GM21619 (cell line): ENCODE measurements around the gene RGP1.

Experiments used
- ATAC-seq: cut with Tn5 transposase; IDR thresholded peaks from one replicate; pipeline ENCODE4 v1.9.1; 2021; ENCODE audit not compliant: unreplicated experiment

The RGP1 gene

DNA sequence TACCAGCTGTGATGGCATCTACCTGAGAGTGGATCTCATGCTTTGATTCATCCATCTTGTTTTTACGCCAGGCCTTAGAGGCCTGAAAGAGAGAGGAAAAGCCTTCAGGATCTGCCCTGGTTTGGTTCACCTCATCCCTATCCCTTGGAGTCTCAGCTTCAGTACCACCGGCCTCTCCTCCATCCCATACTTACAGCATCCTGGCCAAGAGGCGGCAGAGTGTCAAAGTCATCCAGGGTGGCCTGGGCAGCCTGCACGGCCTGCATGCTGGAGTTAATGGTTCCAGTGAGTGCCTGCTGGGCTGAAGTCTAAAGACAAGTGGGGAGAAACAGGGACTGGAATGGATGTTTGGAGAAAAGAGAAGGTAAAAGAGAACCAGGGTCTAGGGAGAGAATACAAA is 29.5 kb upstream of the RGP1 start:
- no peak for ATAC-seq

DNA sequence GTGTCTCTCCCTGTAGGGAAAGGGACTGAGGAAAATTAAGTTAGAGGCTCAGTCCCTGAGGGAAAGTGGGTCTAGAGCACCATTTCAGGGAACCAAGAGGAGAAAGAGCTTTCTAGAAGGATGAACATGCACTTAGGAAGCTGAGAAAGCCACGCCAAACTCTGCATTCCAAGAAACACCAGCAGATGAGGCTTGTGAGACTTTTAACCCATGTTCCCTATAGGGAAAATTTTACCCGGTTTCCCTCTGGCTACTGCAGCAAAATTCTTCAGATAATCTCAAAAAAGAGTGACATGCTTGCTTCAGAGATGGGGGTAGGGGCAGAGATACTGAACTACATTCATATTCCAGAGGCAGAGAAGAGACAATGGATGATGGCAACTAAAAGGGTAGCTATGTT is 25.7 kb upstream of the RGP1 start:
- ATAC-seq: no peak

DNA sequence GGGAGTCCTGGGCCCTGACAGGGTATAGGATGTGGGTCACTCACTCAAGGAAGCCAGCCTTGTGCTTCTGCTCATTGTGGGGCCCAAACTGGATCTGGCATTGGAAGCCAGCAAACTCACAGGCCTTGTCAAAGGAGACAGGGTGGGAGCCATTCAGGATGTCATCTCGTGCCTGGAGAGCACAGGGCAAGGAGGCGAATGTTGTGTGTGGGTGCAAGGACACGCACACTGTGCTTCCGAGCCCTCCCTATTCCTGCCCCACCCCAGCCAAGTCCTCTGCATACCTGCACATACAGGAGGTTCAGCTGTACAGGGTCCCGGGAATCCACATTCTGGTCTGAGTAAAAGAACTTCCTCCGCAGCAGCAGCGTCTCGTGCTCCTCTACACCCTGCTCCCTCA is 25.2 kb upstream of the RGP1 start:
- ATAC-seq: no peak

DNA sequence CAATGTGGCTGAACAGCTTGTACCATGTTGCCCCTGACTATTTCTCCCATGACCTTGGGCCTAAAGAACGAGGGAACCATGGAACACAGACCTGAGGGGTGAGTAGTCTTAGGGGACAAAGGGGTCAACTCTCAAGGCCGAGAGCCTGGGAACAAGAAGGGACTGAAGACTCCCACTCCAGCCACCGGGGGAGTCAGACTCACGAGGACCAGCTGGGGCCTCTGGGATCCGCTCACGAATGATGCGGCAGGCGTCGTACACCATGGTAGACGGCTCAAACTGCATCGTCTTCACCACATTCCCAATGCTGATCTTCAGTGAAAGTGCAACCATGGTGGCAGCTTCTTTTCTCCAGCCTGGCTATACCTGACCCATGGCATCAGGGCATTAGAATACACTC is 23.7 kb upstream of the RGP1 start:
- no peak for ATAC-seq

DNA sequence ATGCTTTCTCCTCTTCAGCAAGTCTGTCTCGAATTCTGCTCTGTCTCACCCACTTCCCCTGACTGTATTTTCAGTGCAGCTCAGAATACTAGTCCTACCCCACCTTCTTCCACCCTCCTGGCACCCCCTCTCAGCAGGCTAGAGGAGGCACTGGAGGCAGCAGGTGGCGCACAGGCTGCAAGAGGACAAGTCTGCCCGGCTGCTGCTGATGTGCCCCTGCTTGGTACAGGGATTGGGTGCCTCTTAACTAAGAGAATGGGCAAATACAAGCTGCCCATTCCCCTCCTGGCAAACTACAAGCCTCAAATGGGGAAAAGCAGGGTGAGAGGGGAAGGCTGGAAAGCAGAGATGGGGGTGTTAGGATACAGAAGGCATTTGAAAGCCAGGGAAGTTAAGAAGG is 22.2 kb upstream of the RGP1 start:
- peak; percentile 29 for ATAC-seq

DNA sequence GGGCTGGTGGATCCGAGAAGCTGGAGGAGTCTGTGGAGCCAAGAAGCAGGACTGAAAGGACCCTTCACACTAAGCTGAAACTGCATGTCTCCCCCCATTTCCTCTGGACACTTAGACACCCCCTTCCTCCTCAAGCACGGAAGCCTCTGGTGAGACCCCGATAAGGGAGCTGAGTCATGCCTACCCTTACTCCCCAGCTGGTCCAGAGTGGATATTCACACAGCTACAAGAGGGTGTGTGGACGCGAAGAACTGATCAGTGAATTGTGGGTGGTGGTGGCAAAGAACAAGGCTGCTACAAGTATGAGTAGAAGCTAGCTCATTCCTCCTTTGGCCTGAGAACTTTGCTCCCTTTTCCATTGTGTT is 21.4 kb upstream of the RGP1 start:
- ATAC-seq: no peak

DNA sequence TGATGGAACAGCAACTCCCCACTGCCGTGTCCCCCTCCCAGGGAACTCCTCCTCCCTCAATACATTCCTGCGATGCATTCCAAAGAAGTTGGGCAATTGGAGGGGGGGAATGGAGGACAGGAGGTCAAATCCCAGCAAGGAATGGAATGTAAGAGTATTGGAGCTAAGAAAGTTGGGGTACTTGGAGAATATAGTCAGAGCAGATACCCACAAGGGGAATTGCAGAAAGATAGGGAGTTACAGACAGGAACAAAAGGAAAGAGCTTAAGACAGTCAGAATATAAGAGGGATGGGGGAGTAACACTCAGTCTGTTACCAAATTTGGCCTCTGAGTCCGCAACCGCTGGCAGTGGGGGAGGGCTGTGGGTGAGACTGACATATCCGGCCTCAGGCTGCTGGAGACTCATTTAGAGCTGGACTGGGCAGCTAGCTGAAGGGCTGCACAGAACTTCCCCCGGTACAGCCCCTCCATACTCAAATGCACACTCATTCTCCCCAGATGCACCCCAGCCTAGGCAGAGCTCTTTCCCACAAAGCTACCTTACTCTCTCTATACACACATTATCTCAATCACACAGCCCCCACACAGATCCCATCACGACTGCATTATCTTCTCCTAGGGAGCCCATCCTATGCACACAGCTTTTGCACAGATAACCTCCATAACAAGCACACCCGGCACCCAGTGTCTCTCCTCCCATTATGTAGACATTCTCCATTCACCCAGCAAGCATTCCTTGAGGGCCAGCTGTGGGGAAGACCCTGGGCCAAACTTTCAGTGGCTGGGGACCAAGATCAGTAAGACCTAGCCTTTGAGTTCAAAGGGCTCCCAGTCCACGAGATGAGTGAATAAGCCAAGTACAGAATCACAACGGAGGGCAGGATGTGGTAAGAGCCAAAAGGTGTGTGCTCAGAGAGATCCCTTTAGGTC is 20.8 kb upstream of the RGP1 start:
- no peak for ATAC-seq

DNA sequence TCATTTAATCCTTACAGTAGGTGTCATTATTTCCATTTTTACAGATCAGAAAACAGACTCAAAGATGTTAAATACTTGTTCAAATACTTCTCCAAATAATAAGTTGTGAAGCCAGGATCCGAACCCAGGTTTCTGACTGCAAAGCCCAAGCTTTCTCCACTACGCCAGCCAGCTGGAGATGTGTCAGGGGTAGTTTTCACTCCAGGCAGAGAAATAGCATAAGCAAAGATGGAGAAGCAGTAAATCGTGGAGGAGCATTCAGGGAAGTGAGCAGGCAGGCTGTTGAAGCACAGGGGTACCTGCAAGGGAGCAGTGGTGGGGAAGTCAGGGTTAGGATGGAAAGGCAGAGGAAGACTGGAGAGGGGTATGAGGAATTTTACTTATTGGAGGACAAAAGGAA is 20.0 kb upstream of the RGP1 start:
- no peak for ATAC-seq

DNA sequence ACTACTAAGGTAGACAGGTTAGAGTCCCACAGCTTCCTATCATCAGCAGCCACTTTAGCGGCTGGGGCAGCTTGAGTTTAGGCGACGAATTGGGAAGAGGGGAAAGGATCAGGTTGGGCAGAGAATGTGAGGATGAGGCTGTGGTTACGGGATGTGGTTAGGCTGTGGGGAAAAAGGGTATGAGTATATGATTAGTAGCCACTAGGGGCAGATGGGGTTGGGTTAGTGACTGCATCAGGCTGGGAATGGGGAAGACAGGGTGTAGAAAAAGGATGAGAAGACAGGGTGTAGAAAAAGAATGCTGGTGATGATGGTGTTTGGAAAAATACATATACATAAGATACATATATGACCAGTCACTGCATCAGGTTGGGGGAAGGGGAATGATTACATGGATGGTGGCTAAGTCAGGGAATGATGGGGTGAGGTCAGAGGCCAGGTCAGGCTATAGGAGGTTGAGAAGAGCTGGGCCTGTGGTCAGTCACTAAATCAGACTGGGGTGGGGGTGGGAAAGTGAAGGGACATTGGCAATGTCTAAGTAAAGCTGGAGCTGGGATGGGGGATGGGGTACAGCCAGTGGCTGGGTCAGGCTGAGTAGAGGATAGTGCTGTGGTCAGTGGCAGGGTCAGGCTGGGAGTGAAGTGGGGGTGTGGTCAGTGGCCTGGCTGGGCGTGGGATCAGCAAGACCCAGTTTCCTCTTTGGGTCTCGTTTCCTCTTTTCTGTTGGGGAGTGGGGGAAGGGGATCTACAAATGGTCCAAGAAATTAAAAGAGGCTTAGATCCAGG is 19.2 kb upstream of the RGP1 start:
- ATAC-seq: no peak

DNA sequence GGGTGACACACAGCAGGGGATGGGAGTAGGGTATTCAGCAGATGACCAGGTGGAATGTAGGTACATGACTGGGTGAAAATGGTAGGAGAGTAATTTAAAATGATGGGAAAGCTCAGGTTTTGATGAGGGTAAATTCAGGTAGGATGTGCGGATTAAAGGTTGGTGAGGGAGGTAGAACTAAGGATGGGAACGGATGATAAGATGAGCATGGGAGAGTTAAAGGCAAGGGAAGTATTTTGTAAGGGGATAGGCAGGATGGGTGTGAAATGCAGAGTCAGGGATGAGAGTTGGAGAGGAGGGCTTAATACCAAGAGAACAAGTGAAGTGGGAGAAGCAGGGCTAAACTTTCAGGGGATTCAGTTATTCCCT is 18.6 kb upstream of the RGP1 start:
- ATAC-seq: no peak

DNA sequence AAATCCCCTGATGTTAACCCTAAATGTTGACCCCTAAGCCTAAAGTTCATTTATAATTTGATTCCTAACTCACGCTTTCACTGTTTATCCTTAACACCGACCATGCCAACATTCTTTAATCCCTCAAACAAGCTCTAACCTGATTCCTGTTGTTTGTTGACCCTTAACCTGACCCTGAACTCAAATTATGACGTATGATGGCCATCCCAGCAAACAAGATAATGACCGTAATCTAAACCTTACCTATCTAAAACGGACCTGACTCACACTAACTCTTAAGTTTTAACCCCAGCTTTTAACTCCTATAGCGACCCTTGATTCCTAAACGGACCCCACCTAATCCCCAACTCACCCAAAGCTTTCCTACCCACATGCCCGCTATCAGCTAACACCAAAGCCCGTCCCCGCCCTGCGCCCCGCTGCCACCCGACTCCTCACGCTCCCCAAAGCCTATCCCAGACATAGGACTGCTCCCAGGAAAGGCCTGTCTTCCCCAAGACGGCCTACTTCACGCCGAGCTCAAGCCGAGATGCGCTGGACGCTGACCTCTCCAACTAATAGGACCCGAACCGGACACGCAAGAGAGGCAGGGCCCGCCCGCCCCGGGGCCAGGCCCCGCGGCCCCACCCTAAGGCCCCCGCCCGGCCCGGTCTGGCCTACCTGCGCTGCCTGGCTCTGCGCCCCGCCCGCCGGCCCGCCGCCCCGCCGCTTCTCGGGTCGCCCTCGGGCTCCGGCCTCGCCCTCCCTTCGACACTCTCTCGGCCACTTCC is 17.5 kb upstream of the RGP1 start:
- no peak for ATAC-seq

DNA sequence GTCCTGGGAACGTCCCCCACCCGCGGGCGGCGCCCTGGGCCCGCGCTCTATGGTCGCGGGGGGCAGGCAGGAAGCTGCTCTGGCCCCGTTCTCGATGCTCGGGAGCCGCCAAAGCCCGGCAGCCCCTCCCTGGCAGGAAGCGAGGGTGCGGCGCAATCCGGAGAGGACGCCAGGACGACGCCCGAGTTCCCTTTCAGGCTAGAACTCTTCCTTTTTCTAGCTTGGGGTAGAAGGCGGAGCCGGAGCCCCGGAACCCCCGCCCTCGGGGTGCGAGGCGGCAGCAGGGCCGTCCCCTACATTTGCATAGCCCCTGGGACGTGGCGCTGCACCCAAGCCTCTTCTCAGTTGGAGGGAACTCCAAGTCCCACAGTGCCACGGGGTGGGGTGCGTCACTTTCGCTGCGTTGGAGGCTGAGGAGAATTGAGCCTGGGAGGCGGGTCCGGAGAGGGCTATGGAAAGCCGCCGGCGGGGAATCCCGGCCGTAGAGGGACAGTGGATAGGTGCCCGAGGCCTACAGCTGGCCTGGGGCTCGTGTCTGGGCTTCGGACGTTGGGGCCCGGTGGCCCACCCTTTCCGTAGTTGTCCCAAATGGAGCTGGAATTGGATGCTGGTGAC is 16.8 kb upstream of the RGP1 start, which contains the start of the genes CREB3 and TLN1:
TSS of gene CREB3 (plus strand) at position 482 of the 615 bp plus-strand sequence. CDS start at position 589, 107 bp downstream.
TSS of gene TLN1 (minus strand) at position 11 of the 615 bp plus-strand sequence. CDS start 6,501 bp downstream, outside the sequence.
- peak; percentile 70 for ATAC-seq

DNA sequence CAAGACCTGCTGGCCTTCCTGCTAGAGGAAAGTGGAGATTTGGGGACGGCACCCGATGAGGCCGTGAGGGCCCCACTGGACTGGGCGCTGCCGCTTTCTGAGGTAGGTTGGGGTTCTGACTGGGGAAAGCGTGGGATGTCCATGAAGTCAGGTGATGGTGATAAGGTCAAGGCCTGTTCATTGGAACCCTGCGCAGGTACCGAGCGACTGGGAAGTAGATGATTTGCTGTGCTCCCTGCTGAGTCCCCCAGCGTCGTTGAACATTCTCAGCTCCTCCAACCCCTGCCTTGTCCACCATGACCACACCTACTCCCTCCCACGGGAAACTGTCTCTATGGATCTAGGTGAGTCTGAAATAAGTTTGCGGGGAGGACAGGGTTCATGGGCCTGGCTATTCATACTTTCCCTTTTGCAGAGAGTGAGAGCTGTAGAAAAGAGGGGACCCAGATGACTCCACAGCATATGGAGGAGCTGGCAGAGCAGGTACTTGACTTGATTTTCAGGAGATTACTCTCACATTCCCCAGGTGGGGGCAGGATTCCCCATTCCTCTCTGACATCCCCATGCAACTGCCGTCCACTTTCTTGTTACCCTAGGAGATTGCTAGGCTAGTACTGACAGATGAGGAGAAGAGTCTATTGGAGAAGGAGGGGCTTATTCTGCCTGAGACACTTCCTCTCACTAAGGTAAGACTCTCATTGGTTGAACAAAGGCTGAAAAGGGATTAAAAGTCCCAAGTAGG is 16.1 kb upstream of the RGP1 start:
- ATAC-seq: no peak

DNA sequence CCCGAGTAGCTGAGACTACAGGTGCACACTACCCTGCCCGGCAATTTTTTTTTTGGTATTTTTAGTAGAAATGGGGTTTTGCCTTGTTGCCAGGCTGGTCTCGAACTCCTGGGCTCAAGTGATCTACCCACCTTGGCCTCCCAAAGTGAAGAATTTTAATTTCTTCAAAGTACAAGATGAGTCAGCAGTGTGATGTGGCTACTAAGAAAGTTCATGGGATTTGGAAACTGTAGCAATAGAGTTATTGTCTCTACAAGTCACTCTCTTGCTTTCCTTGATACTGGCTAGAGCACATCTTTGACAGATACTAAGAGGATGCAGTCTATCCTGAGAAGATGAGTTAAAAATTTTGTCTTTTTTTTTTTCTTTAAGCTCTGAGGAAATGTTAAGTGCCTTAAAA is 15.0 kb upstream of the RGP1 start:
- ATAC-seq: no peak

DNA sequence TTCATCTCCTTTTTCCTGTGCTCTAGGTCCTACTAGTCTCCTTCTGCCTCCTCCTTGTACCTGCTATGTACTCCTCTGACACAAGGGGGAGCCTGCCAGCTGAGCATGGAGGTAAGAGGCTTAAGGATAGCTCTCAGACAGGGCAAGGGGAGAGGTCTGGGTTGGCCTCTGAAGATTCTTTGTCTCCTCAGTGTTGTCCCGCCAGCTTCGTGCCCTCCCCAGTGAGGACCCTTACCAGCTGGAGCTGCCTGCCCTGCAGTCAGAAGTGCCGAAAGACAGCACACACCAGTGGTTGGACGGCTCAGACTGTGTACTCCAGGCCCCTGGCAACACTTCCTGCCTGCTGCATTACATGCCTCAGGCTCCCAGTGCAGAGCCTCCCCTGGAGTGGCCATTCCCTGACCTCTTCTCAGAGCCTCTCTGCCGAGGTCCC is 12.9 kb upstream of the RGP1 start:
- ATAC-seq: no peak

DNA sequence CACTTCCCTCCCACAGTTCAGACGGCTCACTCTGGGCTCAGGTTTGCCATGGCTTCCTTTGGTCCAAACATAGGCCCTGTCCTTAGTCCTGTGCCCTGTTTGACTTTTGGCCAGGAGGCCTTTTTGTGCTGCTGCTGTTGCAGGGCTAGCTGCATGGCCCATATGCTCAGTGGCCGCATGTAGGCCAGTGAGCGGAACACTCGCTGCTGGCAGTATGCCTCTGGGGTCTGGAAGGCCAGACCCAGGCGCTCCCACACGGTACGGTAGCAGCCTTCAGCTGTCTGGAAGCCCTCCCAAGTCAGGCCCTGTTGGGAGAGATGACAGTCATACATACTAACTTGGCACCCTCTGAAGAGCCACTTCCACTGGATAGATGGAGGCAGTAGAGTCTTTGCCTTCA is 11.9 kb upstream of the RGP1 start:
- no peak for ATAC-seq

DNA sequence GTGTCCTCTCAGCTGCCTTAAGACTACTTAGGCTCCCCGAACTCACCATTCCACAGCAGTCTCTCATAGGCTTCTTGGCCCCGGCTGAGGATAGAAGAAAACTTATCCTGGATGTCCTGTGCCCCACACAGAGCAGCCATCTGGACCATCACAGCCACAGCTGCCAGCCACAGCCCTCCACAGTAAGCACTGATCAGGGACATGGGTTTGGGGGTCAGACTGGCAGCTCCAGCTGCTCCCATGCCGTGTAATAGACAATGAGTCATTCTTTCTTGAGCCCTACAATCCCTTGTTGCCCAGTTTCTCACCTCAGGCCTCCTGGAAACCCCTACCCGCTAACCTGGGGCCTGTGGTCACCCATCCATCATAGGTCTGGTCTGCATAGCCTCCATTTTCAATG is 10.9 kb upstream of the RGP1 start:
- ATAC-seq: no peak

DNA sequence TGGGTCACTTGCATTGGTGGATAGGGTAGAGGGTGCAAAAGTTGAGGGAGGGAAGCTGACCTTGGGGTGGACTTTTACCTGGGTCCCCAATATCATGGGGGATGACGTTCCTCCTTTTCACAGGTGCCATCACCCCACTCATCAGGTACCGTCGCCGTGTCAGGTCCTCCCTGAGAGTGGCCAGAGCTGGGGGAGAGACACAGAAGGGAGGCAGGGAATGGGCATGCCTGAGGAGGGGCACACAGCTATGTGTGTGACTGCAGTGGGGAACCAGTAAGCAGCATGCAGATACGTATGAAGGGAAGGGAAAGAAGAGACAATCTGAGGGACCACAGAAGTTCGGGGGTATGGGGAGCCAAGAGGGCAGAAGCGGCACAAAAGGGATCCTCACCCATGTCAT is 10.2 kb upstream of the RGP1 start:
- no peak for ATAC-seq

DNA sequence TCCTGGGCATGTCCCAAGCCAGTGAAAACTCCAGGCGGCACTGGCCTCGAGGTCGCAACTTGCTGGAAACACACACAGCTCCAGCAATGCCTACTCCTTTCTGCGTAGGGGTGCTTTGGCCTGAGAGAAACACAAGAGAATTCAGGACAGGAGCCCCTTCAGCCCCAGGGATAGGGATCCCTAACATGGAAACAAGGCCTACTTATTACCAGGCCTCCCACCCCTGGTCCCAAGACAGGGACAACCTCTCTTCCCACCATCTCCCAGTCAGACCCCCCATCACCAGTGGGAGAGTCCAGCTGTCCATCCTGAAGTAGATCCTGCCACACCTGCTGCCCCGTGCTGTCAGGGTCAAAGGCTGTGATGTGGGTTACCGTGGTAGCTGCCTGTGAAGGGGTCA is 8.8 kb upstream of the RGP1 start:
- no peak for ATAC-seq

DNA sequence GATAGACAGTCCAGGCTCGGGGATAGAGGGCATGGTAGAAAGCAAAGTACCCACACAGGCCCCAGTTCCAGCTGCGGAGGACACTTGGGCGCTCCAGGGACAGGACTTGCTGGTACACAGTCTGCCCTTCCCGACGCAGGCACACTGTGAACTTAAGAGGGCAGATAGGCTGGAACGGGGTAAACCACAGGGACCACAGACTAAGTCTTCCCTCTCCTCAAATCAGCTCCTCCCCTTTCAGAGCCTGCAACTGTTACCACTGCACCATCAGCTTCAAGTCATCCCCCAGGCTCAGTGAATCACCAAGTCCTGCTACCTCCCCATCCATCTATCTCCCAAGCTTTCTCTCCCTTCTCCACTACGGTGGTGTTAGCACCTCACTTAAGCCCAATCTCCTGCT is 7.3 kb upstream of the RGP1 start:
- ATAC-seq: no peak
